Activated T-cell treated with anti-CD3 and anti-CD28 coated beads for 4 hours (primary cell): ENCODE results near the gene GDPGP1.
A peak's percentile ranks its signal among the peaks of the same experiment; 100 is the strongest.
"Not testable (repeated sequence)": the region's sequence is repeated elsewhere in the genome, so short reads cannot be mapped to it uniquely, and the experiment has no call there.

Source experiments
- DNase-seq: peaks from one replicate; pipeline ENCODE4 v3.0.0-alpha.2; 2020

GDPGP1 gene

DNA sequence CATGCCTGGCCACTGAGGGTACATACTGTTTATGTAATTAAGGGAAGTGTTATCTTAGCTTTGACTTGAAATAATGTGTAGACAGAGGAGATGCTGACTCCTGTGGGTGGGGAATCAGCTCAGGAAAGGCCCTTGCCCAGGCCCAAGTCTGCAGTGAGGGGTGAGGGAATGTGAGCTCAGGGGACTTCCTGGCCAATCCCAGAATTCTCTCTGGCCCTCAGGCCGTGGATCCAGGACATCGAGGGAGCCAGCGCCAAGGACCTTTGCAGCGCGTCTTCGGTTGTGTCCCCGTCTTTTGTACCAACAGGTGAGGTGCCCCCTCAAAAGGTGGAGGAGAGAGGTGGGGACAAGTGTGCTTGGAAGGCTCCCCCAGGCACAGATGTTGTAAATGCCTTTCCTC is 6.7 kb upstream of the GDPGP1 start:
- DNase-seq: no peak

DNA sequence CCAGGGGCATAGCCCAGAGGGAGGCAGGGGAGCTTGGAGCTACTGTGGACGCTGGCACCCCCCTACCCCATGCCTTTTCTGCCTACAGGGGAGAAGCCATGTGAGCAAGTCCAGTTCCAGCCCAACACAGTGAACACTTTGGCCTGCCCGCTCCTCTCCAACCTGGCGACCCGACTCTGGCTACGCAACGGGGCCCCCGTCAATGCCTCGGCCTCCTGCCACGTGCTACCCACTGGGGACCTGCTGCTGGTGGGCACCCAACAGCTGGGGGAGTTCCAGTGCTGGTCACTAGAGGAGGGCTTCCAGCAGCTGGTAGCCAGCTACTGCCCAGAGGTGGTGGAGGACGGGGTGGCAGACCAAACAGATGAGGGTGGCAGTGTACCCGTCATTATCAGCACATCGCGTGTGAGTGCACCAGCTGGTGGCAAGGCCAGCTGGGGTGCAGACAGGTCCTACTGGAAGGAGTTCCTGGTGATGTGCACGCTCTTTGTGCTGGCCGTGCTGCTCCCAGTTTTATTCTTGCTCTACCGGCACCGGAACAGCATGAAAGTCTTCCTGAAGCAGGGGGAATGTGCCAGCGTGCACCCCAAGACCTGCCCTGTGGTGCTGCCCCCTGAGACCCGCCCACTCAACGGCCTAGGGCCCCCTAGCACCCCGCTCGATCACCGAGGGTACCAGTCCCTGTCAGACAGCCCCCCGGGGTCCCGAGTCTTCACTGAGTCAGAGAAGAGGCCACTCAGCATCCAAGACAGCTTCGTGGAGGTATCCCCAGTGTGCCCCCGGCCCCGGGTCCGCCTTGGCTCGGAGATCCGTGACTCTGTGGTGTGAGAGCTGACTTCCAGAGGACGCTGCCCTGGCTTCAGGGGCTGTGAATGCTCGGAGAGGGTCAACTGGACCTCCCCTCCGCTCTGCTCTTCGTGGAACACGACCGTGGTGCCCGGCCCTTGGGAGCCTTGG is 5.9 kb upstream of the GDPGP1 start:
- no peak for DNase-seq

DNA sequence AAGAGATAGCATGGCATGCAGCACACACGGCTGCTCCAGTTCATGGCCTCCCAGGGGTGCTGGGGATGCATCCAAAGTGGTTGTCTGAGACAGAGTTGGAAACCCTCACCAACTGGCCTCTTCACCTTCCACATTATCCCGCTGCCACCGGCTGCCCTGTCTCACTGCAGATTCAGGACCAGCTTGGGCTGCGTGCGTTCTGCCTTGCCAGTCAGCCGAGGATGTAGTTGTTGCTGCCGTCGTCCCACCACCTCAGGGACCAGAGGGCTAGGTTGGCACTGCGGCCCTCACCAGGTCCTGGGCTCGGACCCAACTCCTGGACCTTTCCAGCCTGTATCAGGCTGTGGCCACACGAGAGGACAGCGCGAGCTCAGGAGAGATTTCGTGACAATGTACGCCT is 5.0 kb upstream of the GDPGP1 start:
- DNase-seq: no peak

DNA sequence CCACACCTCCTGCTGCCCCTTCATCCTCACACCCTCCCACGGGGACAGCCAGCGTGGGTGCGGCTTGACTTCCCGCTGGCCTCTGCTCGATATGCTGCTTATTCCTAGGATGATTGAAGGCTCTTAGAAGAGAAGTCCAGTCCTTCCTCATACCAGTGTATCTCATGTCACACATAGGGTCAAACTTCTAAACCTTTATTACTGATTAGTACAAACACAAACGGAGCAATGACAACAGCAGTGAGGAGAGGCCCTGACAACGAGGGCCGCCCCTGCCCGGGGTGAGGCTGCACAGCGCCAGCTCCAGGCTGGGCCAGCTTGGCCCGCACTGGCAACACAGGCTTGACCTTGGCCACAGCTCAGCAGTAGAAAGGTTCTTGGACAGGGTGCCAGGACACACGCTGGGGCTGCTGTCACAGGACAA is 3.9 kb upstream of the GDPGP1 start:
- DNase-seq: no peak

DNA sequence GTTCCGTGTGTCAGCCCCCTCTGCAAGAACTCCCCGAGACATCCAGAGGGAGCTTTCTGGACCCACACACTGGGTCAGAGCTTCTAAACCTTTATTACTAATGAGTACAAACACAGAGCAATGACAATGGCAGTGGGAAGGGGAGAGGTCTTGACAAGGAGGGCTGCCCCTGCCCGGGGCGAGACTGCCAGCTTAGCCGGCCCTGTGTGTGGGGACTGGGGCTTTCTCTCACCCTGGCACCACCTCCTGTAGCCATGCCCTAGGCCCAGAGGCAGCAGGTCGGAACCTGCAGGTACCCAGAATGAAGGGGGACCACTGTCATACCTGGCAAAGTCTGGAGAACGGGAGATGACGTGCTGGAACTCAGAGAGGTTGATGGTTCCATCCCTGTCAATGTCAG is 3.4 kb upstream of the GDPGP1 start:
- DNase-seq: no peak

DNA sequence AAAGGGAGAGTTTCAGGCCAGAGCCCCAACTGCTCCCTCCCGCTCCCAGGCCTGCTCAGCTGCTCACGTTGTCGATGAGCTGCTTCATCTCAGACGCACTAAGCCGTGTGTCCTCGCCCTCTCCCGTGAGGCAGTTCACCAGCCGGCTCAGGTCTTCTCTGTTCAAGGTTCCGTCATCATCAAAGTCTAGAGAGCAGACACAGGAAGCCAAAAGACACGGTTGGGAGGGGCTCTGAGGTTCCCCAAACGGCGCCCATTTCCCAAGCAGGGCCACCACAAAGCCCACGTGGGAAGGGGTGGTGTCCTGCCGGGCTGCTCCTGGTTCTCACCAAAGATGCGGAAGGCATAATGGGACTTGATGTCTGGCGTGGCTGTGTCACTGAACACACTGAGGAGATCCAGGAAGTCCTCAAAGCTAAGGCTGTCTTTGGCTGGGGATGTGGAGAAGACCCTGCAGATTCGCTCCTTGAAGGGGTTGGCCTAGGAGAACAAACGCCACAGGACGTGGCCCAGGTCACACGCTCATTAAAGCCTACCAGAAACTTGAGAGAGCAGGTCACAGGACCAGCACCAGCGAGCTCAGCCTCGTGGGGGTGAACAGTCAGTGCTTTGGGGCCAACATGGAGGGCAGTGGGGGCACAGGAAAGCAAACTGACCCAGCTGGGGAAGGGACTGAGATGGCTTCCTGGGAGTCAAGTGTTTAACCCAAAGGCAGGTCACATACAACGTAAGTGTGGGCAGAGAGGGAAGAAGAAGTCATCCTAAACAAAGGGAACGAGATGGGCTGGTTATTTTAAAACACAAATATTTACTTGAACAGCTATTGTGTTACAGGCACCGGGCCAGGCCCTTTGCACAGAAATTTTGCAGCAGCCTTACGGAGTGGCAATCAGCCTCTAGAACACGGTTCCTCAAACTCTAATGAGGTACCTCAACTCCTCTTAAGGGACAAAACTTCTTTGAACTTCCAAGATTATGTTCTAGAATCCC is 2.7 kb upstream of the GDPGP1 start:
- DNase-seq: peak; percentile 50

DNA sequence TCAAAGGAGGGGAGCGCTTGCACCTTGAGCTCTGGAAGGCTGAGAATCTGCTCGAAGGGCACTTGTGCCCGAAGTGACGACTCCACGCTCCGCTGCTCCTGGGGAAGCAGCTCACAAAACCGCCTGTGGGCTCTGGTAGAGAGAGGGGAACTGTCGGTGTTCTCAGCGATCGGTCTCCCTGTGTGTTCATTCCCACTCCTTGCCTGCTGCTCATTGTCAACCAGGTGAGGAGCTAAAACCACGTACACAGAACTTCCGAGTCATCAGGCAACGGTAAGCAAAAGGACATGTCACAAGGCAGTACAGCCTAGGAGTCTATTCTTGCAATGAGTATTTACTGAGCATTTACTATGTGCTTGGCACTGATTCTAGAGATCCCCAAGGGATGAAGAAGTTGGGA is 1.8 kb upstream of the GDPGP1 start:
- DNase-seq: no peak

DNA sequence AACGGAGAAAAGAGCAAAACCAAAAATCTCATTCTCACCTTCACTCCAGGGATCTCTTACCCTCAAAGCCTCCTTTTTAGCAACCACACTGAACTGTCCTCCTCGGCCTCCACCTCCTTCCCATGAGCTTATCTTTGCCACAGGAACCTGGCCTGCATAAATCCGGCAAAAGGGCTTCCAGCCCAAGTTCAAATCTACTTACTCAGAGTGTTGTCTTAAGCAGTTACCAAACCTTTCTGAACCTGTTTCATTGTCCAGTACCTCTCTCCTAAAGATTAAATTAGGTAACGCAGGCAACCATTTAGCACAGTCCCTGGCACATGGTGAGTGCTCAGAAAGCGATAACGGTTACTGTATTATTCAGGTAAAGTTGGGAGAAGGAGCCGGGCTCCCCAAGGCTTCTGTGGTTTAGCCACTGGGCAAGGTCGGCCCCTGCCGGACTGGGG is 1.0 kb upstream of the GDPGP1 start:
- no peak for DNase-seq

DNA sequence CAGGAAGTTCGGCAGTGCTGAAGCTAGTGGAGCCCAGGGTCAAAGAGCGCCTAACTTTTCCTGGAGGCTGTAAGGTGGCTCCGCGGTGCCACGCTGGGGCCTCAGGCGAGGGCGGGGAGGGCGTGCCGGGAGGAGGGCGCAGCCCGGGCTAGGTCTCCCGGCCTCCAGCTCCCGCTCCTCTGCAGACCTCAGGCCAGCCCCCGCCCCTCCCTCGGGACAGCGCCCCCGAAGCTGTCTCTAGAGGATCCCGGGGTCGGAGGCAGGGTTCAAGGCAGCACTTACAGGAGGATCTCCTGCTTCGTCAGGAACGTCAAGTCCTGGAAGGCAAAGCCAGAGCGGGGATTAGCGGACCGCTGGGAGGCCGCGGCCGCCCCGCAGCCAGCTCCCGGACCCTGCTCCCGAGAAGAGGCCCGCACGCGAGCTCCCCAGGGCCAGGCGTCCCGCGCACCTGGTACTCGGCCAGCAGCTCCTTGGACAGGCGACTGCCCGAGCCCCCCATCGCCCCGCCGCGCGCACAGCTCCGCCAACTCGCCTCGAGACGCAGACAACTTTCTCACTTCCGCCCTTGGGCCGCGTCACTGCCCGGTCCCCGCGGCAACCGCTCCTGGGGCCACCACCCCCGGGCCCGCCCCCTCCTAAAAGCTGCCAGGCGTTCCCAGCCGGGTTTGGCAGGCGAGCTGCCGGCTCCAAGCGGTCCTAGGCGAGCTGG is 468 bp upstream of the GDPGP1 start, which contains the start of gene CIB1:
TSS of gene CIB1 (minus strand) at position 555 of the 709 bp plus-strand sequence. CDS start at position 499, 56 bp downstream.
- DNase-seq: peak; percentile 93

DNA sequence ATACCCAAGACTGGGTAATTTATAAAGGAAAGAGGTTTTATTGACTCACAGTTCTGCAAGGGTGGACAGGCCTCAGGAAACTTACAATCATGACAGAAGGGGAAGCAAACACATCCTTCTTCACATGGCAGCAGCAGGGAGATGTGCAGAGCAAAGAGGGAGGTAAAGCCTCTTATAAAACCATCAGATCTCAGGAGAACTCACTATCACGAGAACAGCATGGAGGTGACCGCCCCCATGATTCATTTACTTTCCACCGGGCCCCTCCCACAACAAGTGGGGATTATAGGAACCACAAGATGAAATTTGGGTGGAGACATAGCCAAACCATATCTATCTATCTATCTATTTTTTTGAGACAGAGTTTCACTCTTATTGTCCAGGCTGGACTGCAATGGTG is 5.4 kb downstream of the GDPGP1 start:
- DNase-seq: no peak

DNA sequence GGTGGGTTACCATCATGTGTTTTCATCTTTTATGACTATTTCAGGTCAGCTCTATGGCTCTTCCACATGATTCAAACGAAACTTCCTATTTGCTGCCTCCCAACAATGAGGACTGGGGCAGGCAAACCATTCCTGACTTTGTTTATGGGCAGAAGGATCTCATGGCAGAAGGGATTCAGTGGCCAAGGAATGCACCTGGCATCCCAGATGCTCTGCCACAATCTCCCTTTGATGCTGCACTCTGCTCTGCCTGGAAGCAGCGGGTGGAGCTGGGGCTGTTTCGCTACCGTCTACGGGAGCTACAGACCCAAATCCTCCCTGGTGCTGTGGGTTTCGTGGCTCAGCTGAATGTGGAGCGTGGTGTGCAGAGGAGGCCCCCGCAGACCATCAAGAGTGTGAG is 6.8 kb downstream of the GDPGP1 start:
- no peak for DNase-seq

DNA sequence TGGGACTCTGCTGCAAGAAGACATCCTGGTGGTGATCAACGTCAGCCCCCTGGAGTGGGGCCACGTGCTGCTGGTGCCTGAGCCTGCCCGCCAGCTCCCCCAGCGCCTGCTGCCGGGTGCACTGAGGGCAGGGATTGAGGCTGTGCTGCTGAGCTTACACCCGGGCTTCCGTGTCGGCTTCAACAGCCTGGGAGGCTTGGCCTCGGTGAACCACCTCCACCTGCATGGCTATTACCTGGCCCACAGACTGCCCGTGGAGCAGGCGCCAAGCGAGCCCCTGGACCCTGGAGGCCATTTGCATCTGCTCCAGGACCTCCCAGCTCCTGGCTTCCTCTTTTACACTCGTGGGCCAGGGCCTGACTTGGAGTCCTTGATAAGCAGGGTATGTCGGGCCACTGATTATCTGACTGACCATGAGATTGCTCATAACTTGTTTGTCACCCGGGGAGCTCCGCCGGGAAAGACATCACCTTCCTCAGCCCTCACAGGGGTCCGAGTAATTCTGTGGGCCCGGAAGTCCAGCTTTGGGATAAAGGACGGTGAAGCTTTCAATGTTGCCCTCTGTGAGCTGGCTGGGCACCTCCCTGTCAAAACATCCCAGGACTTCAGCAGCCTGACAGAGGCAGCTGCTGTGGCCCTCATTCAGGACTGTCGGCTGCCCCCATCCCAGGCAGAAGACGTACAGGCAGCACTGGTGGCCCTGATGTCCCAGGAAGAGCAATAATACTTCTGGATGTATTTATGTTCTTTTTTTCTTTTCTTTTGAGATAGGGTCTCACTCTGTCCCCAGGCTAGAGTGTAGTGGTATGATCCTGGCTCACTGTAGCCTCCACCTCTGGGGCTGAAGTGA is 7.6 kb downstream of the GDPGP1 start:
- no peak for DNase-seq

DNA sequence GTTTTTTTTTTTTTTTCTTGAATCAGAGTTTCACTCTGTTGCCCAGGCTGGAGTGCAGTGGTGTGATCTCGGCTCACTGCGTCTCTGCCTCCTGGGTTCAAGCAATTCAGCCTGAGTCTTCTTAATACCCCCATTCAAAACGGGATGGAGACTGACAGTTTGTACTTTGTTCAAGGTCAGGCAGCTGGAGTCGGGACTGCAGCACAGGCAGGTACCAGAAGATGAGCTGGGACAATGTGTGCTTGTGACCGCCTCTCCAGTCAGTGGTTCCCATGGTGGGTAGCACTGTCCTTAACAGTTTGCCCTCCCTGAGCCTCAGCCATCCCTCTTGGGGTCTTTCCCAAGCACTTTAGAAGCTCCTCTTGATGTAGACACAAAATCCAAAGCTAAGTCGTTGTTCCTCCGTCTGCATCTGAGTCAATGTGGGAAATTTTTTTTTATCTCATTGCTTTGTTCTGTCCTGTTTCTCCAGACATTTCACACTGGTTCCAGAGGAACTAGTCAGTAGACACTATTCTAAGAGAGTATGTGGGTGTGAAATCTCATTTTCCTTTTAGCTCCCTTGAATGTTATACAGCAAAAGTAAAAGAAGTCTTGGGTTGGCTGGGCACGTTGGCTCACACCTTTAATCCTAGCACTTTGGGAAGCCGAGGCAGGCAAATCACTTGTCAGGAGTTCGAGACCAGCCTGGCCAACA is 10.1 kb downstream of the GDPGP1 start:
- DNase-seq: no peak

DNA sequence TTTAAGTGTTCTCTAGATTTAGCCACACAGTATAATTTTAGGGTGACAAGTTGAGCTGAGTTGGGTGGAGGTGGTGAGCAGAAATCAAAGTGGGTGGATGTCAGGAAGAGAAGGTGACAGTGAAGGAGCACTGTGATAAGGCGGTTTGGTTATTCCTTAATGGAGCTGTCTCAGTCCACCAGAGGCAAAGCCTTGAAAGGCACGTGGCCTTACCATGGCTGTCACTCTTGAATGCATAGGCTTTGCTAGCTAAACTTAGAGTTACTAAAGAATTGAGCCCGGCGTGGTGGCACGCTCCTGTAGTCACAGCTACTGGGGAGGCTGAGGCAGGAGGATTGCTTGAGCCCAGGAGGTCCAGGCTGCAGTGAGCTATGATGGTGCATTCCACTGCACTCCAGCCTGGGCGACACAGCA is 14.8 kb downstream of the GDPGP1 start:
- no peak for DNase-seq

DNA sequence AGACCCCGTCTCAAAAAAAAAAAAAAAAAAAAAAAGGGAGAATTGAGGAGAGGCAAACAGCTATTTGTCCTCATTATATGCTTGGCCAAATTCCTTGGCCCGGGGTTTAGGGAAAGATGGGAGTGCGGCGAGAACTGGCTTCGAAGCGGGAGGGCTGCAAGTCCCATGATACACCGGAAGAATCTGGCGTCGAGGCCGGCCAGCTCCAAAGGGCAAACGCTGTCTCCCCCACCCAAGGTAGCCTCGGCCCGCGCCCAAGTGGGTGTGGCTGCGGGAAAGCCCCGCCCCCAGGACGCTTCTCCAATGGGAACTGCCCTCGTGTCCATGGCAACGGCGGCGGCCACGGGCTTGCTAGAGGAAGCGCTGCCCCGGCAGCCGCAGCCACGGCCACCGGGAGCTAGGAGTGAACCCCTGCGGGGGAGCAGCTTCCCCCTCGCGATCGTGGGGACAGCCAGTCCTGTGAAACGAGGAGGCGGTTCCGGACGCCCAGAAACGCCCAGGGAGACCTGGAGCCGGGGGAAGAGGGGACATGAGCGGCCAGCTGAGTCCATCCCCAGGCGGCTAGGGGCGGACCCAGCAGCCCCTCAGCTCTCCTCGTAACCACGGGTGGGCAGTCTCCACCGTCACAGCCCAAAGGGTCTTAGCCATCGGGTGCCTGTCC is 15.3 kb downstream of the GDPGP1 start, which contains the start of gene TTLL13:
TSS of gene TTLL13 (plus strand) at position 354 of the 661 bp plus-strand sequence. CDS start 1,075 bp downstream, outside the sequence.
- peak; percentile 60 for DNase-seq

DNA sequence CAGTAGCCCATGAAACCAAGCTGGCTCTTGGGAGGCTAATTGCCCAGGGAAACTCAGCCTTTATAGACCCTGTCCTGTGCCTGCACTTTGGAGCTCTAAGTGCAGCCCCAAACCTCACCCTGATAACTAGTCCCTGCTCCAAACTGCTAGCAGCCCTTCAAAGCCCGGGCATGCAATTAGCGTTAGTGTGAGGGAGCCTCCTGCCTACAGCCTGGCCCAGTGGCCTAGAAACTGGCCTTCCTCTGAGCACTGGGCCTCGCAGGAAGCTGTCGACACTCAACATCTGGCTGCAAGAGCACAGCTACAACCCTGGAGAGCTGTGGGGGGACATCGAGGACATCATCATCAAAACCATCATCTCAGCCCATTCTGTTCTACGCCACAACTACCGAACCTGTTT is 23.8 kb downstream of the GDPGP1 start:
- no peak for DNase-seq

DNA sequence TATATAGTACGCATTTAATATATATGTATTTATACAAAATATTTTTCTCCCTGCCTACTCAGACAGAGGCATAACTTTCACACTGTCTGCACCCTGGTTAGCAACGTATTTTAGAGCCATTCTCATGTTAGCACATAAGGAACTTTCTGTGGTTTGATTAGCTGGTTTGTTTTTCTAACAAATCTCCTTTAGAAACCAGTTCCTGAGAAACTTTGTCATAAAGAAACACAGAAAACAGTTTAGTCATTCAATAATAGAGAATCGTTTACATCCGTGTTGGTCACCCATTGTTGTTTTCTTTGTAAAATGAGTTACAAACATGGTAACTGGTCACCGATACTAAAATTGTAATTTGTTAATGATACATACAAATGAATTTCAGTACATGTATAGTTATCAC is 25.5 kb downstream of the GDPGP1 start:
- no peak for DNase-seq

DNA sequence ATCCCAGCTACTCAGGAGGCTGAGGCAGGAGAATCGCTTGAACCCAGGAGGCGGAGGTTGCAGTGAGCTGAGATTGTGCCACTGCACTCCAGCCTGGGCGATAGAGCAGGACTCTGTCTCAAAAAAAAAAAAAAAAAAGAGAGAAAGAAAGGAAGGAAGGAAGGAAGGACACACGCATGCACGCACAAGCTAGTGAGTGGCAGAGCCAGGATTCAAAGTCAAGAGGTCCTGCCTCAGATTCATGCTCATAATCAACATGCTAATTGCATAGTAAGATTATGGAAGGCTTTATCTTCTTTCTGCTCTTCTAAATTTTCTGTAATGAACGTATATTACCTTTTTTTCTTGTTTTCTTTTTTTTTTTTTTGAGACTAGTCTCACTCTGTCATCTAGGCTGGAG is 26.7 kb downstream of the GDPGP1 start:
- not testable (repeated sequence) for DNase-seq

DNA sequence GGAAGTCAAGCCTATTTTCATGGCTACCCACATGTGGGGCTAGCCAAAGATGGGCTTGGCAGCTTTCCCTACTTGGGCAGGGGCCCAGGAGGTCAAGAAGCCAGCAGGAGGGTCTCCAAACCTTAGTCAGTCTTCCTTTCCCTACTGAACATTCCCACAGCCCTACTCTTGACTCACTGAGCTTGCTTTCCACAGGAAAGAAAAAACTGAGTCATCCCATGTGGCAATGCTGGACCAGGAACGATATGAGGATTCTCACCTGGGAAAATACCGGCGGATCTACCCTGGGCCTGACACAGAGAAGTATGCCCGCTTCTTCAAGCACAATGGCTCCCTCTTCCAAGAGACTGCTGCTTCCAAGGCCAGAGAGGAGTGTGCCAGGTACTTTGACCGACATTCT is 27.8 kb downstream of the GDPGP1 start:
- no peak for DNase-seq

DNA sequence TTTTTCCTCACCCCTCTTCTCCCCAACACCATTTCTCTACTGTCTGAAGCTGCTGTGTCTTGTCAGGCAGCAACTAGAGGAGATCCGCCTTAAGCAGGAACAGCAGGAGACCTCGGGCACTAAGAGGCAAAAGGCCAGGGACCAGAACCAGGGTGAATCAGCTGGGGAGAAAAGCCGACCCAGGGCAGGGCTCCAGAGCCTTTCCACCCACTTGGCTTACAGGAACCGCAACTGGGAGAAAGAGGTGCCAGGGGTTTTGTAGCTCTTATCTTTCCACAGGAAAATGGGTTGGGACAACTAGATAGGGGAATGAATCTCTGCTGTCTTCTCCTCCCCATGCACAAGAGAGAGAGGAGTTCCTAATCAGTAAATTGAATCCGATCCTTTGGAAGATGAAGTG is 28.4 kb downstream of the GDPGP1 start:
- no peak for DNase-seq
